SU-DHL-6 (cell line): ENCODE measurements around the gene SOBP.

Source experiments
- H2AFZ ChIP-seq: fragments of 200-600 bp; sonication (generic); 2 replicates; pipeline ENCODE4 v1.6.1; 2014; ENCODE audit warnings: low read depth, mild to moderate bottlenecking, moderate library complexity, mixed read lengths, antibody characterized with exemption, low read length; ENCODE audit not compliant: severe bottlenecking
- H3F3A ChIP-seq: fragments of 200-600 bp; shearing (Covaris generic); 2 replicates; pipeline ENCODE4 v1.6.0; 2016; ENCODE audit warnings: antibody characterized with exemption, mild to moderate bottlenecking; ENCODE audit not compliant: insufficient read depth
- H3K27ac ChIP-seq: fragments of 200-600 bp; sonication (generic); 2 replicates; pipeline ENCODE4 v1.5.1; 2016; ENCODE audit warnings: low read depth, mild to moderate bottlenecking, low read length, moderate library complexity, mixed read lengths
- H3K27me3 ChIP-seq: fragments of 200-600 bp; sonication (generic), shearing (Covaris generic); 2 replicates; pipeline ENCODE4 v1.6.0; 2014; ENCODE audit warnings: mild to moderate bottlenecking, low read length
- H3K36me3 ChIP-seq: fragments of 200-600 bp; sonication (generic); 2 replicates; pipeline ENCODE4 v1.6.1; 2014; ENCODE audit warnings: mild to moderate bottlenecking, low read length, mixed read lengths
- H3K4me2 ChIP-seq: fragments of 300-600, 200-600 bp; shearing (Covaris generic), sonication (generic); 2 replicates; pipeline ENCODE4 v1.6.0; 2014; ENCODE audit warnings: low read length, low read depth, mild to moderate bottlenecking; ENCODE audit not compliant: poor library complexity, severe bottlenecking
- H3K4me3 ChIP-seq: fragments of 200-600 bp; sonication (generic); 2 replicates; pipeline ENCODE4 v1.5.1; 2014; ENCODE audit warnings: antibody characterized with exemption, low read length, mild to moderate bottlenecking, mixed read lengths; ENCODE audit not compliant: insufficient read depth, poor library complexity, severe bottlenecking
- H3K79me2 ChIP-seq: fragments of 200-600 bp; sonication (generic); 2 replicates; pipeline ENCODE4 v1.6.1; 2014; ENCODE audit warnings: mild to moderate bottlenecking, low read length, moderate library complexity; ENCODE audit not compliant: insufficient read depth
- H3K9ac ChIP-seq: fragments of 200-600 bp; sonication (generic); 2 replicates; pipeline ENCODE4 v1.7.0; 2014; ENCODE audit warnings: mild to moderate bottlenecking, low read length
- H3K9me2 ChIP-seq: fragments of 200-600 bp; sonication (generic); replicated peaks from 2 replicates; pipeline ENCODE4 v1.6.1; 2014; ENCODE audit warnings: low read length; ENCODE audit not compliant: insufficient read depth
- H3K9me3 ChIP-seq: fragments of 200-600 bp; sonication (generic); 2 replicates; pipeline ENCODE4 v1.6.1; 2014; ENCODE audit warnings: low read length, mixed read lengths; ENCODE audit not compliant: insufficient read depth
- H4K20me1 ChIP-seq: fragments of 200-600 bp; sonication (generic); 2 replicates; pipeline ENCODE4 v1.6.1; 2014; ENCODE audit warnings: low read depth, mild to moderate bottlenecking, antibody characterized with exemption, low read length, moderate library complexity, mixed read lengths
- CTCF ChIP-seq: fragments of 200-600 bp; sonication (generic); IDR thresholded peaks from one replicate; pipeline ENCODE4 v1.5.1; 2017; ENCODE audit warnings: antibody characterized with exemption, mild to moderate bottlenecking, low read length, moderate library complexity; ENCODE audit not compliant: insufficient read depth, poor library complexity, severe bottlenecking
- EZH2phosphoT487 ChIP-seq: fragments of 200-600 bp; sonication (generic), shearing (Covaris generic); conservative IDR thresholded peaks from 2 replicates; pipeline ENCODE4 v1.6.1; 2018; ENCODE audit warnings: mild to moderate bottlenecking, antibody characterized with exemption, low read length, moderate library complexity, mixed read lengths

SOBP gene

GRCh38 chr6:107564589-107564951 lies 74.7 kb downstream of the SOBP start:
- no peak overlapping the region for H3K4me3 ChIP-seq
- no peak overlapping the region for H2AFZ ChIP-seq
- H3K79me2 ChIP-seq: peaks cover 3% of the 10 kb centered on the region; the same call in 1 of the 2 replicates
- H3K9me2 ChIP-seq: no peaks in the 10 kb centered on the region
- no peak overlapping the region for H3K9ac ChIP-seq
- H3K36me3 ChIP-seq: peaks cover 4% of the 10 kb centered on the region; the same call in 1 of the 2 replicates
- H3K27me3 ChIP-seq: no peaks in the 10 kb centered on the region
- no peaks in the 10 kb centered on the region for H4K20me1 ChIP-seq
- H3F3A ChIP-seq: no peaks in the 10 kb centered on the region
- H3K9me3 ChIP-seq: no peaks in the 10 kb centered on the region
- no peak overlapping the region for H3K4me2 ChIP-seq
- TF ChIP-seq CTCF (no peak), EZH2phosphoT487 (no peak)
- no peak overlapping the region for H3K27ac ChIP-seq

DNA sequence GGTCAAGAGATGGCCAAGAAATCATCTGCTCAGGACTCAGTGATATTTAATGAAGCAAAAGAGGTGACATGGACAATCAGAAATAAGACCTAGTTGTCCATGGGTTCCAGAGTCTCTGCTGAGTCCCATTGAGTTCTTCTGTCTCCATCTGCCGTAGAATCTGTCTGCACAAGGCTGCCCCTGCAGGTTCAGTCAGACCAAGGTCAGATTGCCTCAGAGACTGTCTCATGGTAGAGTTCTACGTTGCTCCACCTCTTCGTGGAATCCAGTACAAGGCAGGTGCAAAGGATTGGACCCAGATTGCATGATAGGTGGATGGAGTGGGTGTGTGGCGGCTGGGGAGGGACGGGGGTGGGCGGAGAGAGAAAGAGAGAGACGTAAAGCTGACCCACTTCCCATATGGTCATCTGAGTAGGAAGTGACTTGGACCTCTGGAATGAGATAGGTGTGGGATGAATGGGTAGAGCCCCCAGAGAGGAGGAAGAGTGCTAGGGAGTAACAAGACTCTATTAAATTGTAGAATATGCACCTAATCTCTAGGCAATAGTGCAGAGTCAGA lies 75.3 kb downstream of the SOBP start:
- no peaks in the 10 kb centered on the region for H3K27me3 ChIP-seq
- no peak overlapping the region for H3K27ac ChIP-seq
- H4K20me1 ChIP-seq: no peaks in the 10 kb centered on the region
- H3K9me3 ChIP-seq: no peaks in the 10 kb centered on the region
- H3K36me3 ChIP-seq: peaks cover 4% of the 10 kb centered on the region; the same call in 1 of the 2 replicates
- no peaks in the 10 kb centered on the region for H3F3A ChIP-seq
- no peaks in the 10 kb centered on the region for H3K9me2 ChIP-seq
- H3K79me2 ChIP-seq: peaks cover 3% of the 10 kb centered on the region; the same call in 1 of the 2 replicates
- H3K4me2 ChIP-seq: no peak overlapping the region
- no peak overlapping the region for H3K4me3 ChIP-seq
- TF ChIP-seq CTCF: no peak
- TF ChIP-seq EZH2phosphoT487: no peak
- no peak overlapping the region for H2AFZ ChIP-seq
- H3K9ac ChIP-seq: no peak overlapping the region

GRCh38 chr6:107567643-107568042 lies 77.7 kb downstream of the SOBP start:
- H3K79me2 ChIP-seq: peaks cover 3% of the 10 kb centered on the region; the same call in 1 of the 2 replicates

More at GRCh38 chr6:107567643-107568042, 77.7 kb downstream of the SOBP start:
- no peak for TF ChIP-seq EZH2phosphoT487
- TF ChIP-seq CTCF: no peak
- Histone ChIP-seq H3K36me3 (peaks cover 4% of the 10 kb centered on the region; the same call in 1 of the 2 replicates), H2AFZ (no peak overlapping the region), H4K20me1 (no peaks in the 10 kb centered on the region), H3K9ac (no peak overlapping the region), H3K4me3 (no peak overlapping the region), H3K27me3 (no peaks in the 10 kb centered on the region), H3K9me3 (no peaks in the 10 kb centered on the region), H3K9me2 (no peaks in the 10 kb centered on the region), H3K4me2 (no peak overlapping the region), H3F3A (no peaks in the 10 kb centered on the region), H3K27ac (no peak overlapping the region)
